GM18526 (cell line): ENCODE data around the gene SBF2.

Experiments
- POLR2A ChIP-seq: IDR thresholded peaks from 3 replicates; pipeline ENCODE4 v1.6.1; 2011; ENCODE audit not compliant: insufficient read length; ENCODE audit errors: extremely low read depth

The SBF2 gene

DNA sequence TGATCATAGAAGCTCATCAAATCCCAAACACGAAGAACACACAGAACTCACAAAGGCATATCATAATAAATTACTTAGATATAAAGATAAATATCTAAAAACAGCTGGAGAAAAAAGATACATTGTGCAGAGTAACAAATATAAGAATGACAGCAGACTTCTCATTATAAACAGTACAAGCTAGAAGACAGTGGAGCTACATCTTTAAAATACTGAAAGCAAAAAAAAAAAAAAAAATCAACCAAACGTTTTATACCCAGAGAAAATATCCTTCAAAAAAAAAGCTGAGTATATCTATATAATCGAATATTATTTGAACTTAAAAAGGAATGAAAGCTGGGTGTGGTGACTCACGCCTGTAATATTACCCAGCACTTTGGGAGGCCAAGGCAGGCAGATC lies 90.0 kb downstream of the SBF2 start:
- no peak for TF ChIP-seq POLR2A

DNA sequence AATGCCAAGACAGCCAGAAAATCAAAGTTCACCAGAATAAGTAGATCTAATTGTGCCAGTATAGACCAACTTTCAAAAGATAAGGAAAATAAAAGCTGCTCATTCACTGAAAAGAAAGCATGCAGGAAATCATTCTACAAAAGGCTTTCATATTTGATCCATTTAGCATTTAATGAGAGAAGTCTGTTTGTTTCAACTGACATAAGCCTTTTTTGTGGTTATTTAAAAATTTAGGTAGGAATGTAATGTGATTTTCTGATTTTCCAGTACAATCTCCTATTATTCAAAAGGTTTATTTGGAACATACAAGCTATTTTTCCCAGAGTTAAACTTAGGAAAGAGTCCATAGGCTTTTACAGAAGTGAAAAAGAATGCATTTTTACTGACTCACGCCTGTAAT lies 92.7 kb downstream of the SBF2 start:
- no peak for TF ChIP-seq POLR2A

DNA sequence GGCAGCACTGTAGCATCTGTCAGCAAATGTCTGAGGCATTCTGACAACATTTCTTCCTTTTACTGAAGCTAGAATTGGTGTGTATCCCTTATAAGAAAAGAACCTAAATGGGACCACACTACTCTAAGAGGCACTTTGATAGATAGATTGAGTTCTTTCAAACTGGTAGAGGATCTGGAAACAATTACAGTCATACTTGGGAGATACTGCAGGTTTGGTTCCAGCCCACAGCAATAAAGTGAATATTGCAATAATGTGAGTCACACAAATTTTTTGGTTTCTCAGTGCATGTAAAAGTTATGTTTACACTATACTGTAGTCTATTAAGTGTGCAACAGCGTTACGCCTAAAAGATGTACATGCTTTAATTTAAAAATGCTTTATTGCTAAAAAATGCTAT lies 96.9 kb downstream of the SBF2 start:
- TF ChIP-seq POLR2A, result no peak

DNA sequence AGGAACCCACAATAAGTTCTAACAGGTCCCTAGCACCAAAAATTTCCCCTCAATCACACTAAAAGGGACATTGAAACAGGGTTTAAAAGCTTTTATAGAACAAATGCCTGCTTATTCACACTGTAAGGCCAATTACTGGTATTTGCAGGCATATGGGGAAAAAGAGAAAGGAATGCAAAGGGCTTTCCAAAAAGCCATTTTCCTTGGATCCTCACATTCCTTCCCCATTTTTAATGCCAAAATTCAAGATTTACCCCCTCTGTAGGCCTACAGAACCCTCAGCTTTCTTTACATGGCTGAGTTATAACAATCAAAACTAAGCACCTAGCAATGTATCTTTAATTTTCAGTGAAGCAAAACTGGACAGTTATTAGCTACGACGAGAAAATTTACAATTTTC lies 102.0 kb downstream of the SBF2 start:
- no peak for TF ChIP-seq POLR2A

DNA sequence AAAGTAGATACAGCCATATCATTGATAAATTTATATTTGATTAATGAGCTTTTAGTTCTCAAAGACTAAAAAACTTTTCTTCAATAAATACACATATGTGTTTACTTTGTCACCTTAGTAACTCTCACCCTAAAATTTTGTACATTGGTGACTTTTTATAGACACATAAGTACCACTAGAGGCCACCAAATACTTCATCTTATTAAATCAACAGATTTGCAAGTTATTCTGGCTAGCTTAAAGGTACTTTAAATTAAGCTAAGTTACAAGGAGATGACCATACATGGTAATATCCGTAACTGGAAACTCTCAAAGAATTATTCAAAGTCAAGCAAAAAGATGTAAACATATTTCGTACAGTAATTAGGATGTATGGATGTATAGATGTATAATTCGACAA lies 112.2 kb downstream of the SBF2 start:
- TF ChIP-seq POLR2A, result no peak

DNA sequence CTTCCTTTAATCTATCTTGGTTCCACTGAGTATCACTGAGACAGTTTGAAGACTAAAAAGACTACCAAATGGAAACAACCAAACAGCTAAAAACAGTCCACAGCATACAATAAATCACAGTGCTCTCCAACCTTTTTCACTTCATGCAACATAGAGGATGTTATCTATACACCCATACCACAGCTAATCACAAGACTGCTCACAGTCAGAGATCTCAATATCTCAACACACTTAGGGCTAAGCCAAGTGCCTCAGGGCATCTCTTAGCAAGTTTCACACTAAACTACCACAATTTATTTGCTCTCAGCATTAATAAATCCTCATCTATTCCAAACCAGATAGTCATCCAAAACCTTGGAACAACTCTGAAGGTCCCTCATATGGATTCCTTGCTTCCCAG lies 129.4 kb downstream of the SBF2 start:
- TF ChIP-seq POLR2A, result no peak

DNA sequence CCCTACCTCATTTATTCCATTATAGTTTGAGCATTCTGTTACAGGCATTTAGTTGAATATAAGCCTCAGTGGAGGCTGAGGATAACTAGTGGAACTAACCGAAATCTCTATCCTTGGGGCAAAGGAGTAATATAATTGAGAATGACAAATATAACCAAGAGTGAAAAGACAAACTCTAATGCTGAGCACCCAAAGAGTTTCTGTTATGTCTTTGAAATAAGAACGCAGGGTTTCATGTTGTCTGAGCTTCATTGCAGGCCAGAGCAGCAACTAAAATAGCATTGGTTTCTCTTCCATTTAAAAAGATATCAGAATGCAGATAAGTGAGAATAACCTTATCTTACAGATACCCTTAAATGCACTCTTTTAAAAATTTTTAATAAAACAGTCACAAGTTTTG lies 131.8 kb downstream of the SBF2 start:
- no peak for TF ChIP-seq POLR2A

DNA sequence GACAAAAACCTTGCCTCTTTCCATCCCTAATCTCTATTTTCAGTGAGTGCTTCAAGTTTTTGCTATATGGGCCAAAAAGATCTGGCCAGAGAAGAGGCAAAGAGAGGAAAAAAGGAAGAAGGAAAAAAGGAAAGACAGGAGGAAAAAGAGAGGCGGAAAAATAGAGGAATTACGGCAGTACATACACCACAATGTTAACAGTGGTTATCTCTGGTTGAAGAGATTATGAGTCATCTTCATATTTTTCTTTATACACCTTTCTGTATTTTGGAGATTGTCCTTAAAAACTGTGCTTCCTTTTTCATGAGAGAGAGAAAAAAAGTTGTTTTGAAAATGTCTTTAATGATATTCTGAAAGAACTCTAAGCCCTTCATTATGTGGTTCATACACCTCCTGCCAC lies 133.7 kb downstream of the SBF2 start:
- TF ChIP-seq POLR2A, result no peak

DNA sequence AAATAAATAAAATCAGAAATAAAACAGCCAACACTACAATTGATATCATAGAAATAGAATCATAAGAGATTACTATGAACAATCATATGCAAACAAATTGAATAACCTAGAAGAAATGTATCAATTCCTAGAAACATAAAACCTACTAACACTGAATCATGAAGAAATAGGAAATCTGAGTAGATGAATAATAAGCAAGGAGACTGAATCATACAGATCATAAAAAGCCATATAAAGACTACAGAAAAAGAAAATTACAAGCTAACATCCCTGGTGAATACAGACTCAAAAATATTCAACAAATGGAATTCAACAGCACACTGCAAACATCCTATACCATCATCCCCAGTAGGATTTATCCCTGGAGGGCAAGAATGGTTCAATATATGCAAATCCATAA lies 135.6 kb downstream of the SBF2 start:
- TF ChIP-seq POLR2A, result no peak

DNA sequence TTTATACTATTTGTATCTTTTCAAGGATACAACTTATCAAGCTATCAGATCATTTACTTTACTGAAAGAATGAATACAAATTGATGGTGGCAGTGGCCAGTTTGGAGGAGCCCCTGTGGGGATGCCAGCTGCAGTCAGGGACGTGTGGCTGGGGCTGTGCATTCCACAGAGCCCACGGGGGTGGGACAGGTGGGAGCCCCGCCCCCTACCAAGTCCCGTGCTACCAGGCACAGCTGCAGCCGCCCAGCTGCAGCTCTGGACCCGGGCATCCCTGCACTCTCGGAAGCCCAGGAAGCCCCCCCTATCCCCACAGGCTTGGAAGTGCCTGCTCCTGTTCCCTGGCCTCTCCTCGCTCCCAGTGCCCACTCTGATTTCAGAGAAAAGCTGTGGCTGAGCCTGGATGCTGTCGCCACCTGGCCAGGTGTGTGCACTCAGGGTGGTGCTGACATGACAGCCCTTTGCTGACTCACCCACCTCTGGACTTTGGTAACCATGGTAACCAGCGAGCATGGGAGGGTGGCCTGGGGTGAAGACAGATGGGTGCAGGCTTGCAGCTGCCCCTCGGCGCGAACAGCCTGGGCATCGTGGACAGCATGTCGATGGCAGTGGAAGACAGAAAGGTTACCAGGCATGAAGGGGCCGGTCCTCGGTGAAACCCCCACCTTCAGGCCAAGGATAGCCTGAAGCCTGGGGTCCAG lies 138.1 kb downstream of the SBF2 start:
- TF ChIP-seq POLR2A, result no peak

DNA sequence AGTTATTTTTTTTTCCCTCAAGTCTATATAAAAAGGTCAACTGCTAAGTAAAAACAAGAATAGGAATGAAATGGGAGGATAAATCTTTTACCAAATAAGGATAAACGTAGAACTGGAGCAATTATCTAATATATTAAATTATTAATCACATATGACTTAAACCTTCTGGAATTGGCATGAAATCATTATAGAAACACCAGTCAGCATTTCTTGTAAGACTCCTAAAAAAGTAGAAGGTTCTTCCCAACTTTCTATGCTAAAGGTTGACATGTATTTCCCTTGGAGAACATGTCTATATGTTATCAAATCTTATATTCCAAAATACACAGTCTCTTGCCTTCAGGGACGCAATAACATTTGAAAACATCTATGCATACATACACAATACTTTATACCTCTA lies 143.2 kb downstream of the SBF2 start:
- no peak for TF ChIP-seq POLR2A

DNA sequence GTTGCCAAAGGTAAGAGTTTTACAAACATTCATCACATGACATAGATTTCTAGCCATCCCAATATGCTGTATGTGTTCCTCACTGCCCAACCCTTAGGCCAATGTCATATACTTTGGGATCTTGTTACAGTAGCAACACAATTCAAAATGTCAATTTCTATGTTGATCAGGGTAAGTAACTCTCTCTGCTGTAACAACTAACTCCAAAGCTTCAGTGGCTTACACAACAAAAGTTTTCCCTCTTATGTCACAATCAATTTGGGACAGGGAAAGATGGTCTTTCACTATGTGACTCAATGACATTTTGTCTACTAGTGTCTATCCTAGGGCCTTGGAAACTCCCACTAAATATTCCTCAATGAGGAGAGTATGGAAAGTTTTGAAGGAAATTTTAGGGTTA lies 144.5 kb downstream of the SBF2 start:
- TF ChIP-seq POLR2A, result no peak

DNA sequence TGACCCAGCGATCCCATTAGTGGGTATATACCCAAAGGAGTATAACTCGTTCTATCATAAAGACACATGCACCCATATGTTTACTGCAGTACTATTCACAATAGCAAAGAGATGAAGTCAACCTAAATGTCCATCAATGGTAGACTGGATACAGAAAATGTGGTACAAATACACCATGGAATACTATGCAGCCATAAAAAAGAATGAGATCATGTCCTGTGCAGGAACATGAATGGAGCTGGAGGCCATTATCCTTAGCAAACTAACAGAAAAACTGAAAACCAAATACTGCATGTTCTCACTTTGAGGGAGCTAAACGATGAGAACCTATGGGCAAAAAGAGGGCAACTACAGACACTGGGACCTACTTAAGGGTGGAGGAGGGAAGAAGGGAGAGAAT lies 146.8 kb downstream of the SBF2 start:
- no peak for TF ChIP-seq POLR2A

DNA sequence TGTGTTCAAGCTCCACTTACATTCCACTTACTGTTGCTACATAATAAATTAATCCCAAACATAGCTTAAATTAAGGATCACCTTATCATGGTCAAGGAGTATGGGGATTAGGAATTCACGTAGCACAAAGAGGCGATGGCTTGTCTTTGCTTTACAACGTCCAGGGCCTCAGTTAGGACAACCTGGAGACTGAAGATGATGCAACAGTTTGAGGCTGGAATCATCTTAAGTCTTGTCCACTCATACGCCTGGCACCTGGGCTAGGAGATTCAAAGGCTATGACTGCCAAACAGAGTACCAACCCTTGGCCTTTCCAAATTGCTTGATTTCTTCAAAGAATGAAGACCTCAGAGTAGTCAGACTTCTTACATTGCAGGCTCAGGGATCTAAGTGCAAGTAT lies 149.1 kb downstream of the SBF2 start:
- TF ChIP-seq POLR2A, result no peak

DNA sequence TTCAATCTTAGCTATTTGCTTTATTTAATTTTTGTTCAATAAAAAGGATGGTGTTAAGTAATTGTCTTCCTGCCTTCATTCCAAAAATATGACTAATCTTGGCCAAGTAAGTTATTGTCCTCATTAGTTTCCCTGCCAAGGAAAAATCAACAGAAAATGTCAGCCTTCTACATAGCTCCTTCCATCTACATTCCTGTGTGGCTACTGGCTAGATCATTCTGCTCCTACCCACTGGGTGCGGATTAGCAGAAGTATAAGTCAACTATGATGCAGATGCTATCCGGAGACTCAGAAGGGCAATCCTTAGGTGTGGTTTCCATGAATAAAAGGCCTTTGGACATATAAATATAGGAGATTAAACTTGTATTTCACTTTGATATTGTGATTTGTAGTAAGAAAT lies 154.4 kb downstream of the SBF2 start:
- no peak for TF ChIP-seq POLR2A

DNA sequence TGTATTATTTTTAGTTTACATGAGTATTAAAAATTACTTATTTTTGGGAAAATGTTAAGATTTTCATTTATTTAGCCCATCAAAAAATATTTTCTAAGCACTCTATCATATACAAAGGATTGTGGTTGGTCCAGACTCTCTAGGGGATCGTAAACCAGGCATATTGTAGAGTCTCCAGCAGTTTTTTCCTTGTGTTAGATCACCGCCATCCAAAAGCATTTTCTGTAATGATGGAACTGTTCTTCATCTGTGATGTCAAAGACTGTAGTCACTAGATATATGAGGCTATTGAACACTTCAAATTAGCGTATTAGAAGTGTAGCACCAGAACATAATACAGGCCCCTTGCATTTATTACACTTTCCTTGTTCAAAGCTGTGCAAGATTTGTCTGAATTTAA lies 154.9 kb downstream of the SBF2 start:
- no peak for TF ChIP-seq POLR2A

DNA sequence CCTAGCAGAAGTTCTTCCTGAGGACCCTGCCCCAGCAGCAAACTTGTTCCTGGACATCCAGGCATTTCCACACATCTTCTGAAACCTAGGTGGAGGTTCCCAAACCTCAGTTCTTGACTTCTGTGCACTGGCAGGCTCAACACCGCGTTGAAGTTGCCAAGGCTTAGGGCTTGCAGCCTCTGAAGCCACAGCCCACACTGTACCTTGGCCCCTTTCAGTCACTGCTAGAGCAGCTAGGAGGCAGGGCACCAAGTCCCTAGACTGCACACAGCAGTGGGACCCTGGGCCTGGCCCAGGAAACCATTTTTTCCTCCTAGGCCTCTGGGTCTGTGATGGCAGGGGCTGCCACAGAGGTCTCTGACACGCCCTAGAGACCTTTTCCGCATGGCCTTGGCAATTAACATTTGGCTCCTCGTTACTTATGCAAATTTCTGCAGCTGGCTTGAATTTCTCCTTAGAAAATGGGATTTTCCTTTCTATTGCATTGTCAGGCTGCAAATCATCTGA lies 159.0 kb downstream of the SBF2 start:
- no peak for TF ChIP-seq POLR2A
